Esophagus squamous epithelium (tissue), 5 donors: ENCODE results near the gene PKP1. TPM values are rescaled to one million over a fixed set of nuclear protein-coding genes. Genes with fewer than 3 reads are reported as not detected.
A peak's percentile ranks its signal among the peaks of the same experiment; 100 is the strongest.

ENCODE experiments used
- DNase-seq: peaks from one replicate; lab custom pipeline; 2025; lab: John Stamatoyannopoulos, UW
- H3K27ac ChIP-seq, 4 donors: fragments of 200-600 bp; sonication (generic); one replicate each; pipeline ENCODE4 v1.5.1; 2016 to 2019; ENCODE audit warnings: mild to moderate bottlenecking in 1 of 4
- H3K27me3 ChIP-seq, 4 donors: fragments of 200-600 bp; sonication (generic); 1 replicate in 3 of 4; 2 replicates in 1 of 4; pipeline versions ENCODE4 v1.5.1 to v1.6.0; 2017 to 2021; ENCODE audit warnings: antibody characterized with exemption in 1 of 4
- H3K36me3 ChIP-seq, 3 donors: fragments of 200-600 bp; sonication (generic); one replicate each; pipeline ENCODE4 v1.5.1; 2016 to 2019
- H3K4me1 ChIP-seq, 3 donors: fragments of 200-600 bp; sonication (generic); one replicate each; pipeline ENCODE4 v1.5.1; 2017 to 2019
- H3K4me3 ChIP-seq, 4 donors: fragments of 200-600 bp; sonication (generic); 1 replicate in 3 of 4; 2 replicates in 1 of 4; pipeline ENCODE4 v1.5.1; 2016 to 2019; ENCODE audit warnings: mild to moderate bottlenecking in 2 of 4, moderate library complexity in 1 of 4
- H3K9me3 ChIP-seq, 3 donors: fragments of 200-600 bp; sonication (generic); one replicate each; pipeline ENCODE4 v1.5.1; 2016 to 2019
- CTCF ChIP-seq, 6 experiments: fragments of 450-650 bp in 4 of 6; fragments of 200-600 bp in 2 of 6; sonication (generic) in 2 of 6; IDR thresholded peaks; one replicate each; pipeline ENCODE4 v1.5.1; 2016 to 2019; ENCODE audit warnings: antibody characterized with exemption in 6 of 6, mild to moderate bottlenecking in 4 of 6, moderate library complexity in 4 of 6
- POLR2A ChIP-seq, 4 donors: fragments of 450-650 bp; IDR thresholded peaks; one replicate each; pipeline ENCODE4 v1.6.1; 2017; ENCODE audit warnings: antibody characterized with exemption in 4 of 4, mild to moderate bottlenecking in 4 of 4, moderate library complexity in 3 of 4
- WGBS, 2 donors: methylation state at CpG; one replicate each; pipeline ENCODE4 v1.1.5; 2018; 5-methylcytosine and 5-hydroxymethylcytosine counted together
- intact Hi-C: fragments of 100-400 bp; cut with DNase I; formaldehyde crosslinking; loops from one replicate; pipeline ENCODE4 v1.15.0; 2022
- total RNA-seq, 4 donors: library from RNA; depleted of rRNA; stranded (reverse); fragments of >200 nt; gene quantifications; one replicate each; pipeline ENCODE4 v1.1.0, GENCODE V29; 2016
- donor health status: DM: yes; HTN: yes; CAD: no.

The PKP1 gene
- total RNA-seq, 4 donors from 2014 or later = 263 to 706 (median 410) TPM

- no peak for DNase-seq
- Histone ChIP-seq H3K27ac (peak overlapping the region in 1 of 4 donors; percentile 17), H3K4me1 (peaks cover 4 to 45% (median 5%) of the 10 kb centered on the region in 3 donors), H3K36me3 (peaks cover 0 to 8% (median 2%) of the 10 kb centered on the region in 3 donors), H3K9me3 (peaks cover 0 to 3% (median 0%) of the 10 kb centered on the region in 3 donors), H3K4me3 (no peak overlapping the region), H3K27me3 (no peaks in the 10 kb centered on the region)
- TF ChIP-seq POLR2A (IDR thresholded peaks at IDR 0.05) = no peak
- TF ChIP-seq CTCF (IDR thresholded peaks at IDR 0.05) = no peak
- WGBS, 2 donors = 82 to 87% methylated on average over 4 to 5 of the region's 9 CpGs
- intact Hi-C loops = no loop called here
These were observed 53.6 kb downstream of the PKP1 start for GRCh38 chr1:201336711-201337450.

- no peaks in the 10 kb centered on the region for H3K27me3 ChIP-seq
- WGBS, 2 donors = 80 to 100% methylated on average over 1 of the region's 1 CpG
- H3K4me1 ChIP-seq = peaks cover 8 to 26% (median 23%) of the 10 kb centered on the region in 3 donors
- intact Hi-C loops = no loop called here
- peaks cover 0 to 3% (median 0%) of the 10 kb centered on the region in 3 donors for H3K9me3 ChIP-seq
- no peaks in the 10 kb centered on the region for H3K36me3 ChIP-seq
- TF ChIP-seq CTCF (IDR thresholded peaks at IDR 0.05) (no peak), POLR2A (IDR thresholded peaks at IDR 0.05) (no peak)
- no peak overlapping the region for H3K27ac ChIP-seq
- H3K4me3 ChIP-seq = no peak overlapping the region
- DNase-seq = no peak
These were observed 58.1 kb downstream of the PKP1 start for GRCh38 chr1:201341377-201341776.

GRCh38 chr1:201344206-201345080 lies 61.1 kb downstream of the PKP1 start:
- no peak for DNase-seq
- WGBS, 2 donors = 48 to 56% methylated on average over 7 of the region's 7 CpGs

GRCh38 chr1:201345081-201345355 lies 61.7 kb downstream of the PKP1 start:
- Histone ChIP-seq H3K27me3 (peaks cover 0 to 14% (median 0%) of the 10 kb centered on the region in 4 donors), H3K4me1 (peaks cover 18 to 55% (median 30%) of the 10 kb centered on the region in 3 donors), H3K27ac (peak overlapping the region; percentile 62 to 87 (median 77)), H3K9me3 (peaks cover 0 to 3% (median 0%) of the 10 kb centered on the region in 3 donors), H3K36me3 (no peaks in the 10 kb centered on the region), H3K4me3 (no peak overlapping the region)
- WGBS, 2 donors = 50 to 64% methylated on average over 5 of the region's 5 CpGs
- no peak for TF ChIP-seq CTCF (IDR thresholded peaks at IDR 0.05)
- no peak for TF ChIP-seq POLR2A (IDR thresholded peaks at IDR 0.05)
- DNase-seq = no peak
- intact Hi-C loops = loop anchor here (5.0 kb wide), 1 partner anchor 88 kb away; no protein-coding TSS in a partner anchor

More at GRCh38 chr1:201344206-201345080, 61.1 kb downstream of the PKP1 start:
- intact Hi-C loops = loop anchor here (5.0 kb wide), 1 partner anchor 87 kb away; no protein-coding TSS in a partner anchor
- Histone ChIP-seq H3K9me3 (peaks cover 0 to 3% (median 0%) of the 10 kb centered on the region in 3 donors), H3K27me3 (peaks cover 0 to 14% (median 0%) of the 10 kb centered on the region in 4 donors), H3K36me3 (no peaks in the 10 kb centered on the region), H3K4me1 (peaks cover 18 to 55% (median 30%) of the 10 kb centered on the region in 3 donors), H3K27ac (peak overlapping the region; percentile 62 to 87 (median 77)), H3K4me3 (no peak overlapping the region)
- no peak for TF ChIP-seq POLR2A (IDR thresholded peaks at IDR 0.05)
- TF ChIP-seq CTCF (IDR thresholded peaks at IDR 0.05) = no peak
